Peyer's patch (tissue), 4 donors: ENCODE results near the gene LRRC28. TPM values are rescaled to one million over a fixed set of nuclear protein-coding genes. Genes with fewer than 3 reads are reported as not detected.
A peak's percentile ranks its signal among the peaks of the same experiment; 100 is the strongest.

ENCODE experiments used
- DNase-seq, 3 donors: peaks; one replicate each; pipeline ENCODE4 v3.0.0-alpha.2; 2017 to 2019
- H3K27ac ChIP-seq, 4 donors: fragments of 200-600 bp; sonication (generic); one replicate each; pipeline ENCODE4 v1.5.1; 2016 to 2019
- H3K27me3 ChIP-seq, 2 donors: fragments of 200-600 bp; sonication (generic); one replicate each; pipeline ENCODE4 v1.5.1; 2019
- H3K36me3 ChIP-seq, 3 donors: fragments of 200-600 bp; sonication (generic); one replicate each; pipeline ENCODE4 v1.5.1; 2016 to 2019
- H3K4me1 ChIP-seq, 4 donors: fragments of 200-600 bp; sonication (generic); one replicate each; pipeline ENCODE4 v1.5.1; 2016 to 2019
- H3K4me3 ChIP-seq, 4 donors: fragments of 200-600 bp; sonication (generic); 1 replicate in 3 of 4; 2 replicates in 1 of 4; pipeline ENCODE4 v1.5.1; 2016 to 2019; ENCODE audit warnings: mild to moderate bottlenecking in 1 of 4
- H3K9me3 ChIP-seq, 4 donors: fragments of 200-600 bp; sonication (generic); one replicate each; pipeline ENCODE4 v1.5.1; 2016 to 2019; ENCODE audit warnings: mild to moderate bottlenecking in 1 of 4
- CTCF ChIP-seq, 6 experiments: fragments of 450-650 bp in 4 of 6; fragments of 200-600 bp in 2 of 6; sonication (generic) in 1 of 6; IDR thresholded peaks; one replicate each; pipeline ENCODE4 v1.5.1; 2017 to 2019; ENCODE audit warnings: antibody characterized with exemption in 6 of 6, mild to moderate bottlenecking in 3 of 6, moderate library complexity in 1 of 6
- POLR2A ChIP-seq, 2 donors: fragments of 450-650 bp; IDR thresholded peaks; one replicate each; pipeline ENCODE4 v1.5.1; 2017; ENCODE audit warnings: antibody characterized with exemption in 2 of 2, mild to moderate bottlenecking in 2 of 2, moderate library complexity in 2 of 2
- total RNA-seq, 4 donors: library from RNA; depleted of rRNA; stranded (reverse); fragments of >200 nt; gene quantifications; one replicate each; pipeline ENCODE4 v1.1.0, GENCODE V29; 2016

Gene LRRC28
- total RNA-seq, 4 donors from 2014 or later, result 62.7 to 197 (median 157) TPM

- peak overlapping the region in 1 of 4 donors; percentile 41 for H3K27ac ChIP-seq
- H3K9me3 ChIP-seq, result no peaks in the 10 kb centered on the region
- no peak overlapping the region for H3K4me3 ChIP-seq
- H3K36me3 ChIP-seq, result no peaks in the 10 kb centered on the region
- no peaks in the 10 kb centered on the region for H3K27me3 ChIP-seq
- peaks cover 0 to 16% (median 0%) of the 10 kb centered on the region in 4 donors for H3K4me1 ChIP-seq
- no peak for TF ChIP-seq POLR2A (IDR thresholded peaks at IDR 0.05)
- no peak for TF ChIP-seq CTCF (IDR thresholded peaks at IDR 0.05)
- DNase-seq, result peak in 1 of 3 donors; percentile 34
These were observed 157.2 kb downstream of the LRRC28 start for GRCh38 chr15:99408236-99409096.

DNA sequence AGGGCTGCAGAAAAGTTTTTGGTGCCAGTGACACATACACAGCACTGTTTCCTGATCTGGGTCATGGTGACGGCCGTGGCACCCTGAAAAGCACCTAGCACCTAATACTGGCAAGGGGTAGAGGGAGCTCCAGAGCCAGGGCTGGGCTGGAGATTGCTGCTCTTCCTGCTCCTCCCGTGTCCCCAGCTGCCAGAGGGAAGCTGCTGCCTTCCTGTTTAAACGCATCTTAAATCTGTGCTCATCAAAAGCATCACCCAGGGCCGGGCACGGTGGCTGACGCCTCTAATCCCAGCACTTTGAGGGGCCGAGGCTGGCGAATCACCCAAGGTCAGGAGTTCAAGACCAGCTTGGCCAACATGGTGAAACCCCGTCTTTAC lies 157.8 kb downstream of the LRRC28 start:
- peak in 2 of 3 donors; percentile 66 to 72 for DNase-seq
- Histone ChIP-seq H3K27me3 (no peaks in the 10 kb centered on the region), H3K9me3 (no peaks in the 10 kb centered on the region), H3K4me1 (peaks cover 0 to 16% (median 0%) of the 10 kb centered on the region in 4 donors), H3K27ac (peak overlapping the region in 1 of 4 donors; percentile 41), H3K4me3 (no peak overlapping the region), H3K36me3 (no peaks in the 10 kb centered on the region)
- TF ChIP-seq CTCF (IDR thresholded peaks at IDR 0.05) (peak in 4 of 6 experiments; percentile 30 to 66 (median 54)), POLR2A (IDR thresholded peaks at IDR 0.05) (no peak)

DNA sequence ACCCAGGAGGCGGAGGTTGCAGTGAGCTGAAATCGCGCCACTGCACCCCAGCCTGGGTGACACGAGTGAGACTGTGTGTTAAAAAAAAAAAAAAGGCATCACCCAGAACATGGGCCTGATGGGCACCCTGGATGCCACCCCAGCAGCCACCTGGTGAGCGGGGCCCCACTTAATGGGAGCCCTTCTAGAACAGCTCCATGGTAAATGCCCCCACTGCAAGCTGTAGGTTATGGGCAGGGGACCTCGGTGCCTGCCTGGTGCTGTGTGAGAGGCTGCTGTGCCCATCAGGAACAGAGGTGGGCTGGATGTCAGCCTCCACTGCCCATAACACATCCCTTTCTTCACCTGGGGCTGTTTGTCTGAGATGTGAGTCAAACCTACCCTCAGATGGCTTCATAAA lies 158.3 kb downstream of the LRRC28 start:
- H3K27ac ChIP-seq, result peak overlapping the region in 1 of 4 donors; percentile 41
- H3K4me3 ChIP-seq, result no peak overlapping the region
- DNase-seq, result peak in 1 of 3 donors; percentile 19
- no peaks in the 10 kb centered on the region for H3K27me3 ChIP-seq
- no peak for TF ChIP-seq CTCF (IDR thresholded peaks at IDR 0.05)
- no peak for TF ChIP-seq POLR2A (IDR thresholded peaks at IDR 0.05)
- H3K36me3 ChIP-seq, result no peaks in the 10 kb centered on the region
- H3K9me3 ChIP-seq, result no peaks in the 10 kb centered on the region
- peaks cover 0 to 16% (median 0%) of the 10 kb centered on the region in 4 donors for H3K4me1 ChIP-seq

DNA sequence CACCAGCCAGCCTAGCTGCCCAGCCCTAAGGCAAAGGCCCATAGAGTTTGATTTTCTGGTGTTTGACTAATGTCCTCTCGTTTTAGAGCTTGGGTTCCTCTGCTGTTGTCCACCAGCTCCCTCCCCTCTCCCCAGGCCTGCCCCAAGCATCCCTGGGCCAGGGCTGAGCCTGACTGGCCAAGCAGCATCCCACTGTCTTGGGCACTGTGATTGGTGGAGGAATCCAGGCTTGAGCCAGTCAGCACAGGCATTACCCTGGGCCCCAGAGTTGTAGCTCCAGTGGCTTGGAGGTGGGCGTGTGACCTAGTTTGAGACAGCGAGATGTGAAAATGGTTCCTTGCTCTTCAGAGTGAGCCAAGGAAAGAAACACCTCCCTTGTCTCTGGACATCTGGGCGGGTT lies 159.2 kb downstream of the LRRC28 start:
- Histone ChIP-seq H3K27me3 (no peaks in the 10 kb centered on the region), H3K4me3 (no peak overlapping the region), H3K4me1 (peaks cover 0 to 16% (median 0%) of the 10 kb centered on the region in 4 donors), H3K9me3 (no peaks in the 10 kb centered on the region), H3K36me3 (no peaks in the 10 kb centered on the region), H3K27ac (no peak overlapping the region)
- TF ChIP-seq CTCF (IDR thresholded peaks at IDR 0.05) (no peak), POLR2A (IDR thresholded peaks at IDR 0.05) (no peak)
- DNase-seq, result peak in 1 of 3 donors; percentile 31

DNA sequence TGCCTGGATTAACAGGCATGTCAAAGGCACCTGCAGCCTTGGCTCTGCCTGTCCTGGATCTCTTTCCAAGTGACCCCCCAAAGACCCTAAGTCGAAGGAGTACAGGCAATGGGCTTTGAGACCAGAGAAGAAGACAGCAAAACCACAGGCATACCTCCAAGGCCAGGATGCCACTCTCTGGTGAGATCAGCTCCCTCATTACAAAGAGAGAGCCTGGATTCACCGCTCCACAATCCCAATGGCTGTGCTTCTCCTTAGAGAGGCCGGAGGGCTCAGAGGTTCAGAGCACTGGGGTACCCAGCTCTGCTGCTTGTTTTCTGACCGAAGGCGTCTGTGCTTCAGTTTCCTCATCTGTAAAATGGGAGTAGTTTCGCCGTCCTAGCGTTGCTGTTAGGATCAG lies 160.0 kb downstream of the LRRC28 start:
- H3K4me1 ChIP-seq, result peaks cover 0 to 16% (median 0%) of the 10 kb centered on the region in 4 donors

More for the DNA sequence above, 160.0 kb downstream of the LRRC28 start:
- no peak overlapping the region for H3K27ac ChIP-seq
- no peaks in the 10 kb centered on the region for H3K27me3 ChIP-seq
- H3K4me3 ChIP-seq, result no peak overlapping the region
- peak in 1 of 3 donors; percentile 21 for DNase-seq
- no peaks in the 10 kb centered on the region for H3K36me3 ChIP-seq
- H3K9me3 ChIP-seq, result no peaks in the 10 kb centered on the region
- TF ChIP-seq POLR2A (IDR thresholded peaks at IDR 0.05), result no peak
- no peak for TF ChIP-seq CTCF (IDR thresholded peaks at IDR 0.05)
